OCI-LY1 (cell line): ENCODE results near the gene TRIM9.

ENCODE experiments used
- EZH2 ChIP-seq: fragments of 200-600 bp; sonication (generic), shearing (Covaris generic); IDR thresholded peaks from 2 replicates; pipeline ENCODE4 v1.8.0; 2017; ENCODE audit warnings: borderline replicate concordance, mixed run types, mild to moderate bottlenecking, antibody characterized with exemption, low read length, moderate library complexity, mixed read lengths
- TF ChIP-seq, protein P1 (sequence below): fragments of 200-600 bp; sonication (generic), shearing (Covaris generic); IDR thresholded peaks from 2 replicates; pipeline ENCODE4 v1.5.1; 2017; ENCODE audit warnings: mild to moderate bottlenecking, antibody characterized with exemption, low read length, moderate library complexity, mixed read lengths

DNA sequence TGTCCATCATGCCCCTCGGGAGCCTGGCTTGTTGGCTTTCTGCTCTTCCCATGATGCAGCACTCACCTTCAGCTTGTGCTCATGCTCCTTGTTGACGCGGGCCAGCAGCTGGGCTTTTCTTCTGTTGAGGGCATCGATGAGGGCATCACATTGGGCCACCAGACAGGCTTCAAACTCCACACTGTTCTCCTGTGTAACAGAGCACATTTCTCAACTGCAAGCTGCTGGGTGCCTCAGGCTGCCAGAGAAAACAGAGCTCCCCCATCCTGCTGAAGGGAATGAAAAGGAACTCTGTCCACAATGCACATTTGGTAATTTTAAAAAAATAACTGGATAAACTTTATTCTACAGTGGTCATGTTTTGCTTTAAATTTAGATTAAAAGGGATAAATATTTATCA lies 72.1 kb downstream of the TRIM9 start:
- TF ChIP-seq, protein P1, sequence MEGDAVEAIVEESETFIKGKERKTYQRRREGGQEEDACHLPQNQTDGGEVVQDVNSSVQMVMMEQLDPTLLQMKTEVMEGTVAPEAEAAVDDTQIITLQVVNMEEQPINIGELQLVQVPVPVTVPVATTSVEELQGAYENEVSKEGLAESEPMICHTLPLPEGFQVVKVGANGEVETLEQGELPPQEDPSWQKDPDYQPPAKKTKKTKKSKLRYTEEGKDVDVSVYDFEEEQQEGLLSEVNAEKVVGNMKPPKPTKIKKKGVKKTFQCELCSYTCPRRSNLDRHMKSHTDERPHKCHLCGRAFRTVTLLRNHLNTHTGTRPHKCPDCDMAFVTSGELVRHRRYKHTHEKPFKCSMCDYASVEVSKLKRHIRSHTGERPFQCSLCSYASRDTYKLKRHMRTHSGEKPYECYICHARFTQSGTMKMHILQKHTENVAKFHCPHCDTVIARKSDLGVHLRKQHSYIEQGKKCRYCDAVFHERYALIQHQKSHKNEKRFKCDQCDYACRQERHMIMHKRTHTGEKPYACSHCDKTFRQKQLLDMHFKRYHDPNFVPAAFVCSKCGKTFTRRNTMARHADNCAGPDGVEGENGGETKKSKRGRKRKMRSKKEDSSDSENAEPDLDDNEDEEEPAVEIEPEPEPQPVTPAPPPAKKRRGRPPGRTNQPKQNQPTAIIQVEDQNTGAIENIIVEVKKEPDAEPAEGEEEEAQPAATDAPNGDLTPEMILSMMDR, result no peak
- no peak for TF ChIP-seq EZH2
